ENCODE results near the gene ETAA1.
A peak's percentile ranks its signal among the peaks of the same experiment; 100 is the strongest.

ETAA1 gene

DNA sequence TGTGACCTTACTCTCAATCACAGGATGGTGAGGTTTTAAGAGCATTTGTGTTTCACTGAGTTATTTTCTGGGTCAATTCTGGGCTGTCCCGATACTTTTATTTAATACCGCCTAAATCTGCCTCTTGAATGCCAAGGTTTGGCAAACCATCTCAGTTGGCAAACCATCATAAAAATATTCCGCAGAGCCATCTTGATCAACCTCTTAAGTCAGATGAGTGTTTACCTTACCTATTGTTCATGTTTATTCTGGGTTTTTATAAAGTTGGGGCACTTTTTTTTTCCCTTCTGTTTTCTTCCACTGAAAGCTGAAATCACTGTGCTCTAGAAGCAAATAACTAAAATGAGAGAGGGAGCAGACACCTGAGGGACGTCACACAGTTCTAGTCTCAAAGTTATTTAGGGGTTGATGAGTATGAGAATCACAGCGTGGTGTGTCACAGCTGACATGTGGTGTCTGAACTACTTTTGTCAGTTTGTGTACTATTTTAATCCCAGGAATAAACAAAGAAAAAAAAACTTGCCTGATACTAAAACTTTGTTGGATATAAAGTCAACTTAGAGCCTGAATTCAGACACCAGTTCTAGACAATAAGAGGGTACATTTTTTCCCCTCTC lies 48.6 kb downstream of the ETAA1 start:
- DNase-seq = no peak

DNA sequence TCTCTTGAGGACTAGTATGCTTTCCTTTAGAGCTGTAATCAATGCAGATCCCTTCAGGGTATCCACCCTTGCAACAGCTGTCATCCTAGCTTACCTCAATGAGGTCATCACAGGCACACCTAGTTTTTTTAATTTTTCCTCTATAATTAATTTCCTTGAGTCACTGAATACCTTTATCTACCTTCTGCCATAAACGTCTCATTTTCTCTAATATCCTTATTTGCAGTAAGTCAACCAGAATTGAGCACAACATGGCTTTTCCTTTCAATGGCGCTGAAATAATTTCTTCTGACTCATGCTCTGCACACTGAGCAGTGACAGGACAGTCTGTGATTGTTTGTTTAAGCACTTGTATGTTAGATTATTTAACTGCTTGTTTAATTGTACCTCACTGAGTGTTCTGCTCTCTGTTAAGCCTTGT lies 49.4 kb downstream of the ETAA1 start:
- DNase-seq = peak; percentile 36

DNA sequence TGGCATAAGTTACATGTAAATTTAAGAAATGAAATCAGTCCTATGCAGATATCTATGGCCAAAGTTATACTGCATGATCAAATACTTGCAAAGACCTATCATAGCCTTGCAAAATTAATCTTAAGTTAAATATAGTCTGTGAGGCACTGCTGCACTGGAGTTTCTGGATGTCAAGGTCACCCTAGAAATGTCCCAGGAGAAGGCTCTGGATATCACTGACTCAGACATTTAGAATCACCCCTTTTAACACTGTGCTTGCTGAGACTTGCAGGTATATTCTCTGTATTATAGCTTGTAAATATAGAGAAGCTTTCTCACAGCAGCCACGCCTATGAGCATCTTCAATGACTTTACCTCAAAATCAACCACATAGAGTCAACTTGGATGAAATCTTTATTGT lies 51.5 kb downstream of the ETAA1 start:
- DNase-seq = no peak

DNA sequence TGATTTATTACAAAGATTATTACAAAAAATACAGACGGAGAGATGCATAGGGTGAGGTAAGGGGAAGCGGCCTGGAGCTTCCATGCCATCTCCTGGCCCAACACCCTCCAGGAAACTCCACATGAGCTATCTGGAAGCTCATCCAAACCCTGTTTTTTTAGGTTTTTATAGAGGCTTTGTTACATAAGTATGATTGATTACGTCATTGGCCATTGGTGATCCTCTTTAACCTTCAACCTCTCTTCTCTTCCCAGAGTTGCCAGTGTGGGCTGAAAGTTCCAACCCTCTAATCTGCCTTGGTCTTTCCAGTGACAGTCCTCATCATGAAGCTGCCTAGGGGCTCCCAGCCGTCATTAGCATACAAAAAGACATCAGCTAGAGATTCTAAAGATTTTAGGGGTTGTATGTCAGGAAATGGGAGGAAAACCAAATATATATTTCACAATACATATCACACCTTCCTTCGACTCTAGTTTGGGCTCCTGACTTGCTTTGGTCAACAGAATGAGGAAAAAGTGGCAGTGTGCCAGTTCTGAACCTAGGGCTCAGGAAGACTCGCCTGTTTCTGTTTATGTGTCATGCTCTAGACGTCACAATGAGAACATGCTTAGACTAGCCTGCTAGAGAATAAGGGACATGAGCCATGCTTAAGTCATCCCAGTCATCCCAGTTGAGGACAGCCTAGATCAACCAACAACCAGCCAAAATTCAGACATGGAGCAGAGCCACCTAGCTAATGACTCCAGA lies 54.1 kb downstream of the ETAA1 start:
- peak; percentile 79 for DNase-seq

DNA sequence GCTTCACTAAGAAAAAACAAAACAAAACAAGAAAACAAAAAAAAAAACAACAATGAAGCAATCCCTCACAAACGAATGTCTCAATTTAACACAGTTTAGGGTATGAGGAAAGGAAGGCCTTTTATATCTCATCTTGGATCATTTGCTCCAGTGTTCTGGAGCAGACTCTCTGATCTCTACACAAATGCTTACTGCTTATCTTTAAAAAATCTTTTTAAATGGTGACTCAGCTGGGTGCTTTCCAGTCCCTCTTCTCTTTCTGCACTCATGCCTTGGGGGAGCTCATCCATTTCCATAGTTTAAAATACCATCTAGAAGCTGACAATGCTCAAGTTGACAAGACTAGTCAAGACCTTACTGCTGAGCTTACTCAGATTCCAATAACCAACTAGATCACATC lies 56.2 kb downstream of the ETAA1 start:
- peak; percentile 73 for DNase-seq

DNA sequence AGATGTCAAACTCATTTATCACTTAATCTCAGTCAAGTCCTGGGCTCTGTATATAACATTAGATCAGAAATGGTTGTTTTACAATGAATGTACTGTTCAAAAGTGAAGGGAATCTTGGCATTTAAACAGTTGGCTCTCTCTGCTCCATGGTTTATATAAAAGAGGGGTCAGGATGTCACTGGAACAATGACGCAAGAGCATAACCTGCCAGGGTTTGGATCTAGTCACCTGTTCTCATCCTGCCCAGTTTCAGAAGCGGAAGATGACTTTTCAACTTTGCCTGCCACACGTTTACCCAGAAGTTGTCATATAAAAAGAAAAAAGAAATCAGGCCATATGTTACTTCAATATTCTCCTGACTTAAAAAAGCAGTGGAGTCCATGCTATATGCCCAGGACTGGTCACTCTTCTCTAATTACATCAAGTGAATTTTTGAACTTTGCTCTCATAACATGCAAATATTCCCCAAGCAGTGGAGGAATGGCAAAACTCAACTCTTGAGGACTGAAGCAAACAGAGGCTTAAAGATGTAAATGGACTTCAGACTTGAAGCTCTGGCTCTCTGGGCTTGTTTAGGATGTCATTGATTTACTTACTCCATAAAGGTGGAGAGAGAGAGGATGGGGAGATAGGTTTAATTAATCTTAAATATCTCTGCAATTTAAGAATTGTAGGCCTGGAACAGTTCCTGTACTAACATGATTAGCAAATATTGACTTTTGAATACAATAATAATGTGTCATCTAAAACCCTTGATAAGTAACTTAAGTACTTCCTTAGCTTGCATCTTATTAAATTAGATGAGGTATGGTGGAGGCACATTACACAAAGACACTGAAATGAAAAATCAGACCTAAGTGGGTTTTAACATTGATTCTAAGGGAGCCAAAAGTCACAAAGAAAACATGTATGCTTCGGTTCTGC lies 58.3 kb downstream of the ETAA1 start:
- no peak for DNase-seq

DNA sequence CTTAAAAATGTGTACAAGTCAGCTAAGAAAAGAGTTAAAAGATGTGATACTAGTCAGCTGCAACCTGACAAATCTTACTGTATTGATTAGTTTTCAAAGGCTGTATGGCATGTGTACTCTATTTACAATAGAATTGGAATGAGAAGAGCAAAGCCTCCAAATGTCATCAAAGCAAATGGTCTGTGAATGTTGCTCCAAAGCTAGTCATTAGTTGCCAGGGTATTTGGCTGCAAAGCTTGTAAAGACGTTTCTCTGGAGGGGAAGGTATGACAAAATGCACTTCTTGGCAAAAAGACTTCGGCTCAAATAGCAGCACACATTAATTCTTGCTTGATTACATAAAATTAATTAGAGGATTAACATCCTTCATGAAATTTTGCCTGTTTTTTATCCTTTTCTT lies 59.3 kb downstream of the ETAA1 start:
- DNase-seq = no peak

DNA sequence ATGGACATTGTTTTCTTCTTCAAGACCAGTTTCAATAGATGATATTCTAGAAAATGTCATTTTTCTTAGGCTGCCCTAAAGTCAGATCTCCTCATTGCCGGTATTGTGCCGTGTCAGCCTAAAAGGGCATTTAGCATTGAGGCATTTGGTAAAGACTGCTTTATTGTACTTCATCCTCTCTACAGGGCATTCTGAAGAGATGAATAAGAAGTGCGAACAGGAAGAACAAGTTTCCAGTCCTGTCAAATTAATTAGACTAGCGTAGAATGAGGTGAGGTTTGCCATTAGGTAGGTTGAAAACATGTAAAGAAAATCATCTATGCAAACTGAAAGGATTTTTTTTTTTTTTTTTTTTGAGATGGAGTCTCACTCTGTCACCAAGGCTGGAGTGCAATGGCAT lies 60.6 kb downstream of the ETAA1 start:
- no peak for DNase-seq

DNA sequence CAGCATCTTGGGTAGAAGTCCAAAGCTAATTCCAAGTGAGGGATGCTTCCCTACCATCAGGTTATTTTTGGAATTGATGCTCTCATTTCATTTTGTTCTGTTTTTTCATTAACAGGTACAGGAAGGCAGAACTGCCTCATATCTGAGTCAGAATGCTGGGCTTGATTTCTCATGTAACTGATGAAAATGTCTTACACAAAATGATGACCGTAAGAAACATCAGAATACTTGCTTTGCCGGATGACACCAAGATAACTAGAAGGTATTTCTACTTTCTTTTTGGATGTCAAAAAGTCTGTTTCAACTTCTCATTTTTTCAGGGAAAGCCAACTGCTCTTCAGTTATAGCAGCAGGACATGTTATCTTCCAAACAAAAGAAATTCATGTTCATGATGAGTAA lies 62.6 kb downstream of the ETAA1 start:
- DNase-seq = no peak
